ENCODE data around the gene ARMC9. TPM values are rescaled to one million over a fixed set of nuclear protein-coding genes. Genes with fewer than 3 reads are reported as not detected.
A peak's percentile ranks its signal among the peaks of the same experiment; 100 is the strongest.

Gene ARMC9
- total and polyA plus RNA-seq, 2 of the 13 experiments (the other 11 are each of a cell fraction or from before 2014, with no cell fraction given): 9.1 to 12.8 TPM

DNA sequence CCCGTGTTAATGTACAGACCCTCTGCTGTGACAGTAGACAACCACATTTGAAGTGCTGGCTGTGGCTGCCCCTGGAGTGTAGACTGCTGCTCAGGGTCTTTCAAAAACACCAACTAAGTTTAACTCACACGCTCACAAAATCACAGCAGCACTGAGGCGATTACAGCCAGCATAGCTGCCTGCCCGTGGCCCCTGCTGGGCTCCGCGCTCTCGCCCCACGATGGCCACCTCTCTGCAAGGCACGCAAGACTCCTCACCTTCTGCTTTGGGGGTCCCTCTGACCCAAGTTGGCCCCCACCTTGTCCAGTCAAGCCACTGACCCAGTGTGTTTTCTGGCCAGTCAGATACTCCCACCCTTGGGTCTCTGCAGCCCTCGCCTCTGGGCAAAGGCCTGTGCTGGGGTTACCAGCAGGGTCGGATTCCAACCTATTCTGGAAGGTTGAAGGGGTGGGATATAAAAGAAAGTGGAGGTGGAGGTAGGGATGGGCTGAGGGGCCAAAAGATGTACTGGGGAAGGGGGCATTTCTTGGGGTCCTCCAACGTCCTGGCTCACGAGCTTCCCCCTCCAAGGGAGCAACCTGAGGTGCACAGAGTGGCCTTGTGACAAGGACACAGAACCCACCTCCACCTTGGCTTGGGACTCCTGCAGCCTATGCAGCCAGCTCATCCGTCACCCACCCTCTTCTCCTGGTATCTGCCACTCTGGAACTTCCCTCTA, 194.2 kb downstream of the ARMC9 start:
- no peak for ATAC-seq
- 59% methylated on average over 14 of the region's 14 CpGs for WGBS (ENCODE audit: low lambda C conversion rate)
- H3K9ac ChIP-seq (ENCODE audit: insufficient read depth, low read depth, low read length): no peak overlapping the region
- in situ Hi-C loops (cut with HindIII; ENCODE audit: extremely low pct_ligation_motif_present, low pct_unique_long_range_greater_than_20kb): loop anchor here (10.0 kb wide), 1 partner anchor 98 kb away; no protein-coding TSS in a partner anchor
- BruUV-seq (replicated peaks): no TSS peak
- H3K4me3 ChIP-seq (replicated peaks in 1 of 3; ENCODE audit: insufficient read depth in 1 of 3, low read depth in 2 of 3, low read length in 3 of 3): no peak overlapping the region
- intact Hi-C loops (cut with micrococcal nuclease; ENCODE audit: unreplicated experiment): loop anchor here (1.0 kb wide), 2 partner anchors 27 to 95 kb away; no protein-coding TSS in a partner anchor
- no peaks in the 10 kb centered on the region for H3K36me3 ChIP-seq (replicated peaks in 1 of 2; ENCODE audit: control insufficient read depth in 1 of 2, insufficient read depth in 2 of 2, low read length in 2 of 2)
- FAIRE-seq: no peak
- DNase-seq (ENCODE audit: low spot score): no peak
- TF ChIP-seq NRL (CRISPR knock-in tag; IDR thresholded peaks at IDR 0.05; ENCODE audit: borderline replicate concordance) (0 out of 2 replicates have a peak, but pooled peaks have one; percentile 13), NKX3-1 (CRISPR knock-in tag; IDR thresholded peaks at IDR 0.05) (no peak), ZBTB38 (CRISPR knock-in tag; IDR thresholded peaks at IDR 0.05) (0 out of 2 replicates have a peak, but pooled peaks have one; percentile 2), ZNF761 (CRISPR knock-in tag; conservative IDR thresholded peaks at IDR 0.05) (0 out of 2 replicates have a peak, but pooled peaks have one; percentile 27), FOXA3 (CRISPR knock-in tag; IDR thresholded peaks at IDR 0.05) (0 out of 2 replicates have a peak, but pooled peaks have one; percentile 4)
- TF ChIP-seq, protein P1, sequence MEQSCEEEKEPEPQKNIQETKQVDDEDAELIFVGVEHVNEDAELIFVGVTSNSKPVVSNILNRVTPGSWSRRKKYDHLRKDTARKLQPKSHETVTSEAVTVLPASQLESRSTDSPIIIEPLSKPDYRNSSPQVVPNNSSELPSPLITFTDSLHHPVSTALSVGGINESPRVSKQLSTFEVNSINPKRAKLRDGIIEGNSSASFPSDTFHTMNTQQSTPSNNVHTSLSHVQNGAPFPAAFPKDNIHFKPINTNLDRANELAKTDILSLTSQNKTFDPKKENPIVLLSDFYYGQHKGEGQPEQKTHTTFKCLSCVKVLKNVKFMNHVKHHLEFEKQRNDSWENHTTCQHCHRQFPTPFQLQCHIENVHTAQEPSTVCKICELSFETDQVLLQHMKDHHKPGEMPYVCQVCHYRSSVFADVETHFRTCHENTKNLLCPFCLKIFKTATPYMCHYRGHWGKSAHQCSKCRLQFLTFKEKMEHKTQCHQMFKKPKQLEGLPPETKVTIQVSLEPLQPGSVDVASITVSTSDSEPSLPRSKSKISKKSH (CRISPR knock-in tag; IDR thresholded peaks at IDR 0.05; ENCODE audit: borderline replicate concordance): peak; percentile 61
- TF ChIP-seq, protein P2, sequence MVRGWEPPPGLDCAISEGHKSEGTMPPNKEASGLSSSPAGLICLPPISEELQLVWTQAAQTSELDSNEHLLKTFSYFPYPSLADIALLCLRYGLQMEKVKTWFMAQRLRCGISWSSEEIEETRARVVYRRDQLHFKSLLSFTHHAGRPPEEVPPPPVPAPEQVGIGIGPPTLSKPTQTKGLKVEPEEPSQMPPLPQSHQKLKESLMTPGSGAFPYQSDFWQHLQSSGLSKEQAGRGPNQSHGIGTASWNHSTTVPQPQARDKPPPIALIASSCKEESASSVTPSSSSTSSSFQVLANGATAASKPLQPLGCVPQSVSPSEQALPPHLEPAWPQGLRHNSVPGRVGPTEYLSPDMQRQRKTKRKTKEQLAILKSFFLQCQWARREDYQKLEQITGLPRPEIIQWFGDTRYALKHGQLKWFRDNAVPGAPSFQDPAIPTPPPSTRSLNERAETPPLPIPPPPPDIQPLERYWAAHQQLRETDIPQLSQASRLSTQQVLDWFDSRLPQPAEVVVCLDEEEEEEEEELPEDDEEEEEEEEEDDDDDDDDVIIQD (CRISPR knock-in tag; IDR thresholded peaks at IDR 0.05; ENCODE audit: low read depth): no peak
- TF ChIP-seq, protein P3, sequence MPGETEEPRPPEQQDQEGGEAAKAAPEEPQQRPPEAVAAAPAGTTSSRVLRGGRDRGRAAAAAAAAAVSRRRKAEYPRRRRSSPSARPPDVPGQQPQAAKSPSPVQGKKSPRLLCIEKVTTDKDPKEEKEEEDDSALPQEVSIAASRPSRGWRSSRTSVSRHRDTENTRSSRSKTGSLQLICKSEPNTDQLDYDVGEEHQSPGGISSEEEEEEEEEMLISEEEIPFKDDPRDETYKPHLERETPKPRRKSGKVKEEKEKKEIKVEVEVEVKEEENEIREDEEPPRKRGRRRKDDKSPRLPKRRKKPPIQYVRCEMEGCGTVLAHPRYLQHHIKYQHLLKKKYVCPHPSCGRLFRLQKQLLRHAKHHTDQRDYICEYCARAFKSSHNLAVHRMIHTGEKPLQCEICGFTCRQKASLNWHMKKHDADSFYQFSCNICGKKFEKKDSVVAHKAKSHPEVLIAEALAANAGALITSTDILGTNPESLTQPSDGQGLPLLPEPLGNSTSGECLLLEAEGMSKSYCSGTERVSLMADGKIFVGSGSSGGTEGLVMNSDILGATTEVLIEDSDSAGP (CRISPR knock-in tag; IDR thresholded peaks at IDR 0.05; ENCODE audit: borderline replicate concordance): peak; percentile 48; the same call in 1 of the 2 replicates
- ChIA-PET CTCF (ENCODE audit: low intra/inter-chr PET ratio, low total read pairs) (interaction anchor here (1.3 to 1.4 kb wide), 2 partner anchors 96 to 165 kb away, joined by 5 to 9 read pairs; no protein-coding TSS in a partner anchor), POLR2A (no interaction called here)
- H3K9me3 ChIP-seq (ENCODE audit: low read length): no peaks in the 10 kb centered on the region
- H3K27me3 ChIP-seq (ENCODE audit: control insufficient read depth in 1 of 2, insufficient read depth in 2 of 2, low read length in 2 of 2): peaks cover 17 to 78% of the 10 kb centered on the region in 2 experiments
- H3K27ac ChIP-seq (ENCODE audit: extremely low read length, insufficient read depth, low read length): no peak overlapping the region
- no peaks in the 10 kb centered on the region for H4K20me1 ChIP-seq (ENCODE audit: insufficient read depth, low read length)
- no peak overlapping the region for H3K4me2 ChIP-seq (ENCODE audit: low read depth, low read length)
- no peak overlapping the region for H2AFZ ChIP-seq (ENCODE audit: low read length)
- peaks cover 45% of the 10 kb centered on the region for H3K4me1 ChIP-seq (ENCODE audit: insufficient read depth, low read length)
- no peaks in the 10 kb centered on the region for H3K79me2 ChIP-seq (ENCODE audit: insufficient read depth, low read length)

Data from HepG2 (cell line).